HCT116 (cell line): ENCODE results near the gene RNF11. TPM values are rescaled to one million over a fixed set of nuclear protein-coding genes. Genes with fewer than 3 reads are reported as not detected.

Experiments
- ATAC-seq: fragments of 200-7000 bp; cut with Tn5 transposase; 2 replicates; pipeline ENCODE4 v1.9.1; 2020; ENCODE audit warnings: mild to moderate bottlenecking, moderate library complexity
- BruUV-seq: library from RNA; stranded (reverse); fragments of 400-500 nt; replicated peaks from 2 replicates; lab custom pipeline; 2021; lab: Mats Ljungman, UMichigan
- CTCF ChIA-PET: fragments of 300-600 bp; sonication (Branson Sonifier 250); formaldehyde crosslinking; loops from one replicate; lab custom pipeline; 2021; ENCODE audit warnings: antibody characterized with exemption; lab: Charles Lee
- POLR2A ChIA-PET: fragments of 300-600, 350-600 bp; sonication (Branson Sonifier 250); formaldehyde crosslinking; loops from one replicate; lab custom pipeline; 2021; ENCODE audit warnings: antibody characterized with exemption; lab: Charles Lee
- RAD21 ChIA-PET, 2 experiments: fragments of 300-600 bp; sonication (Branson Sonifier 250); formaldehyde crosslinking; loops; one replicate each; lab custom pipeline; 2023; ENCODE audit warnings: low total read pairs in 2 of 2; ENCODE audit not compliant: uncharacterized antibody in 2 of 2, unreplicated experiment in 2 of 2, low non-redundant PET in 1 of 2; lab: Charles Lee
- DNase-seq: peaks from one replicate; pipeline ENCODE4 v3.0.0-alpha.2; 2010; ENCODE audit warnings: low read depth, low spot score
- H2AFZ ChIP-seq: fragments of 200-600 bp; shearing (Covaris generic), sonication (generic); 2 replicates; pipeline ENCODE4 v1.6.1; 2017; ENCODE audit warnings: low read depth, mixed run types, mixed read lengths, antibody characterized with exemption, low read length; ENCODE audit not compliant: poor library complexity, severe bottlenecking
- H3K27ac ChIP-seq: 2 replicates; pipeline ENCODE4 v1.5.1; 2012; ENCODE audit warnings: low read depth, low read length
- H3K27me3 ChIP-seq: fragments of 200-600 bp; sonication (generic); 2 replicates; pipeline ENCODE4 v1.6.1; 2016; ENCODE audit warnings: mixed run types, low read length, mixed read lengths; ENCODE audit not compliant: insufficient read depth
- H3K36me3 ChIP-seq, 2 experiments: fragments of 200-500 bp in 1 of 2; fragments of 200-600 bp in 1 of 2; sonication (Bioruptor generic) in 1 of 2; sonication (generic) in 1 of 2; 2 replicates each; pipeline versions ENCODE4 v1.5.1 to v1.6.1; 2014 to 2016; ENCODE audit warnings: low read length in 2 of 2, inconsistent platforms in 1 of 2, mixed read lengths in 1 of 2, mixed run types in 1 of 2; ENCODE audit not compliant: insufficient read depth in 2 of 2, control insufficient read depth in 1 of 2
- H3K4me1 ChIP-seq, 2 experiments: fragments of 200-600 bp in 1 of 2; sonication (generic) in 1 of 2; 2 replicates each; pipeline versions ENCODE4 v1.5.1 to v1.6.1; 2012 to 2017; ENCODE audit warnings: low read length in 2 of 2, inconsistent platforms in 1 of 2, mild to moderate bottlenecking in 1 of 2, mixed read lengths in 1 of 2, mixed run types in 1 of 2, moderate library complexity in 1 of 2; ENCODE audit not compliant: insufficient read depth in 2 of 2, control insufficient read depth in 1 of 2
- H3K4me2 ChIP-seq: fragments of 200-600 bp; sonication (generic); 2 replicates; pipeline ENCODE4 v1.6.1; 2017; ENCODE audit warnings: mixed run types, low read length, mixed read lengths
- H3K4me3 ChIP-seq, 2 experiments: fragments of 200-600 bp in 1 of 2; sonication (generic) in 1 of 2; replicated peaks in 1 of 2; 2 replicates each; pipeline ENCODE4 v1.5.1; 2011 to 2016; ENCODE audit warnings: low read length in 2 of 2, control low read depth in 1 of 2, low read depth in 1 of 2, mild to moderate bottlenecking in 1 of 2, mixed read lengths in 1 of 2, mixed run types in 1 of 2
- H3K79me2 ChIP-seq: fragments of 200-600 bp; sonication (generic); 2 replicates; pipeline ENCODE4 v1.6.1; 2017; ENCODE audit warnings: mild to moderate bottlenecking, mixed run types, low read length, moderate library complexity, mixed read lengths; ENCODE audit not compliant: insufficient read depth
- H3K9ac ChIP-seq: fragments of 200-600 bp; sonication (generic); 2 replicates; pipeline ENCODE4 v1.6.1; 2016; ENCODE audit warnings: low read length, mixed read lengths
- H3K9me2 ChIP-seq: fragments of 200-600 bp; sonication (generic), shearing (Covaris generic); 2 replicates; pipeline ENCODE4 v1.6.1; 2017; ENCODE audit warnings: mixed run types, mild to moderate bottlenecking, moderate library complexity; ENCODE audit not compliant: insufficient read depth
- H3K9me3 ChIP-seq, 2 experiments: fragments of 200-500 bp in 1 of 2; fragments of 200-600 bp in 1 of 2; sonication (Bioruptor generic) in 1 of 2; sonication (generic) in 1 of 2; 2 replicates each; pipeline ENCODE4 v1.6.1; 2014 to 2017; ENCODE audit warnings: low read length in 2 of 2, mixed read lengths in 2 of 2, inconsistent platforms in 1 of 2, low read depth in 1 of 2, mild to moderate bottlenecking in 1 of 2, mixed run types in 1 of 2, moderate library complexity in 1 of 2; ENCODE audit not compliant: control insufficient read depth in 1 of 2, insufficient read depth in 1 of 2
- H4K20me1 ChIP-seq: fragments of 200-600 bp; sonication (generic), shearing (Covaris generic); 2 replicates; pipeline ENCODE4 v1.6.1; 2017; ENCODE audit warnings: mixed run types, mild to moderate bottlenecking, moderate library complexity; ENCODE audit not compliant: insufficient read depth
- EGR1 ChIP-seq: IDR thresholded peaks from 2 replicates; pipeline ENCODE4 v1.6.1; 2012; ENCODE audit warnings: low read depth
- EZH2phosphoT487 ChIP-seq: fragments of 200-600 bp; IDR thresholded peaks from 2 replicates; pipeline ENCODE4 v1.6.1; 2018; ENCODE audit warnings: antibody characterized with exemption, borderline replicate concordance
- JUND ChIP-seq: IDR thresholded peaks from 2 replicates; pipeline ENCODE4 v1.6.1; 2012
- POLR2A ChIP-seq: IDR thresholded peaks from 2 replicates; pipeline ENCODE4 v1.7.0; 2011; ENCODE audit warnings: borderline replicate concordance; ENCODE audit not compliant: insufficient read depth, insufficient read length; ENCODE audit errors: extremely low read depth
- RAD21 ChIP-seq: IDR thresholded peaks from 2 replicates; pipeline ENCODE4 v1.6.1; 2012; ENCODE audit warnings: low read depth, mild to moderate bottlenecking
- TCF7L2 ChIP-seq: IDR thresholded peaks from 2 replicates; pipeline ENCODE4 v1.7.0; 2011; ENCODE audit warnings: borderline replicate concordance, inconsistent platforms; ENCODE audit not compliant: insufficient read depth, insufficient read length; ENCODE audit errors: extremely low read depth
- ZFX ChIP-seq: fragments of 450-650 bp; IDR thresholded peaks from 2 replicates; pipeline ENCODE4 v1.6.1; 2017
- ZNF274 ChIP-seq: fragments of 200-500 bp; sonication (Bioruptor generic); IDR thresholded peaks from 2 replicates; pipeline ENCODE4 v1.6.1; 2014; ENCODE audit warnings: mild to moderate bottlenecking, low read depth, low read length, inconsistent platforms
- intact Hi-C: fragments of 100-400 bp; cut with micrococcal nuclease; formaldehyde crosslinking; loops from 2 replicates; pipeline ENCODE4 v1.10.0; 2022
- total RNA-seq: library from RNA; stranded (reverse); gene quantifications from one replicate; pipeline ENCODE4 v1.2.1, GENCODE V29; 2021; ENCODE audit not compliant: unreplicated experiment
- TF ChIP-seq, protein P1 (sequence below): IDR thresholded peaks from 2 replicates; pipeline ENCODE4 v1.6.1; 2012
- TF ChIP-seq, protein P2 (sequence below), 3 experiments: fragments of 200-600 bp in 1 of 3; sonication (generic) in 1 of 3; IDR thresholded peaks in 2 of 3; conservative IDR thresholded peaks in 1 of 3; 2 replicates each; pipeline ENCODE4 v1.5.1; 2012 to 2017; ENCODE audit warnings: low read depth in 2 of 3, low read length in 2 of 3, antibody characterized with exemption in 1 of 3, borderline replicate concordance in 1 of 3, control low read depth in 1 of 3, mild to moderate bottlenecking in 1 of 3, mixed read lengths in 1 of 3, mixed run types in 1 of 3, moderate library complexity in 1 of 3; ENCODE audit not compliant: insufficient read depth in 1 of 3
- TF ChIP-seq, protein P3 (sequence below): IDR thresholded peaks from 2 replicates; pipeline ENCODE4 v1.6.1; 2012; ENCODE audit warnings: low read depth

Gene RNF11
- total RNA-seq, 1 experiment from 2014 or later: 60.9 TPM

- peaks cover 17 to 35% of the 10 kb centered on the region in 2 experiments for H3K4me1 ChIP-seq
- BruUV-seq: no TSS peak
- no peak overlapping the region for H3K9ac ChIP-seq
- no peaks in the 10 kb centered on the region for H3K27me3 ChIP-seq
- no peaks in the 10 kb centered on the region for H3K9me3 ChIP-seq
- no peak overlapping the region for H3K27ac ChIP-seq
- peaks cover 49% of the 10 kb centered on the region for H3K79me2 ChIP-seq
- TF ChIP-seq, protein P1, sequence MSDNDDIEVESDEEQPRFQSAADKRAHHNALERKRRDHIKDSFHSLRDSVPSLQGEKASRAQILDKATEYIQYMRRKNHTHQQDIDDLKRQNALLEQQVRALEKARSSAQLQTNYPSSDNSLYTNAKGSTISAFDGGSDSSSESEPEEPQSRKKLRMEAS: no peak
- TF ChIP-seq POLR2A: no peak
- TF ChIP-seq TCF7L2: no peak
- no peak for TF ChIP-seq ZFX
- no peak for TF ChIP-seq EZH2phosphoT487
- no peak for TF ChIP-seq ZNF274
- no peak for TF ChIP-seq RAD21
- no peak for TF ChIP-seq EGR1
- TF ChIP-seq JUND: no peak
- TF ChIP-seq, protein P2, sequence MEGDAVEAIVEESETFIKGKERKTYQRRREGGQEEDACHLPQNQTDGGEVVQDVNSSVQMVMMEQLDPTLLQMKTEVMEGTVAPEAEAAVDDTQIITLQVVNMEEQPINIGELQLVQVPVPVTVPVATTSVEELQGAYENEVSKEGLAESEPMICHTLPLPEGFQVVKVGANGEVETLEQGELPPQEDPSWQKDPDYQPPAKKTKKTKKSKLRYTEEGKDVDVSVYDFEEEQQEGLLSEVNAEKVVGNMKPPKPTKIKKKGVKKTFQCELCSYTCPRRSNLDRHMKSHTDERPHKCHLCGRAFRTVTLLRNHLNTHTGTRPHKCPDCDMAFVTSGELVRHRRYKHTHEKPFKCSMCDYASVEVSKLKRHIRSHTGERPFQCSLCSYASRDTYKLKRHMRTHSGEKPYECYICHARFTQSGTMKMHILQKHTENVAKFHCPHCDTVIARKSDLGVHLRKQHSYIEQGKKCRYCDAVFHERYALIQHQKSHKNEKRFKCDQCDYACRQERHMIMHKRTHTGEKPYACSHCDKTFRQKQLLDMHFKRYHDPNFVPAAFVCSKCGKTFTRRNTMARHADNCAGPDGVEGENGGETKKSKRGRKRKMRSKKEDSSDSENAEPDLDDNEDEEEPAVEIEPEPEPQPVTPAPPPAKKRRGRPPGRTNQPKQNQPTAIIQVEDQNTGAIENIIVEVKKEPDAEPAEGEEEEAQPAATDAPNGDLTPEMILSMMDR (IDR thresholded peaks at IDR 0.05 in 2 of 3, conservative IDR thresholded peaks at IDR 0.05 in 1 of 3; ENCODE audit: borderline replicate concordance in 1 of 3, insufficient read depth in 1 of 3, low read depth in 2 of 3, low read length in 2 of 3): no peak
- TF ChIP-seq, protein P3, sequence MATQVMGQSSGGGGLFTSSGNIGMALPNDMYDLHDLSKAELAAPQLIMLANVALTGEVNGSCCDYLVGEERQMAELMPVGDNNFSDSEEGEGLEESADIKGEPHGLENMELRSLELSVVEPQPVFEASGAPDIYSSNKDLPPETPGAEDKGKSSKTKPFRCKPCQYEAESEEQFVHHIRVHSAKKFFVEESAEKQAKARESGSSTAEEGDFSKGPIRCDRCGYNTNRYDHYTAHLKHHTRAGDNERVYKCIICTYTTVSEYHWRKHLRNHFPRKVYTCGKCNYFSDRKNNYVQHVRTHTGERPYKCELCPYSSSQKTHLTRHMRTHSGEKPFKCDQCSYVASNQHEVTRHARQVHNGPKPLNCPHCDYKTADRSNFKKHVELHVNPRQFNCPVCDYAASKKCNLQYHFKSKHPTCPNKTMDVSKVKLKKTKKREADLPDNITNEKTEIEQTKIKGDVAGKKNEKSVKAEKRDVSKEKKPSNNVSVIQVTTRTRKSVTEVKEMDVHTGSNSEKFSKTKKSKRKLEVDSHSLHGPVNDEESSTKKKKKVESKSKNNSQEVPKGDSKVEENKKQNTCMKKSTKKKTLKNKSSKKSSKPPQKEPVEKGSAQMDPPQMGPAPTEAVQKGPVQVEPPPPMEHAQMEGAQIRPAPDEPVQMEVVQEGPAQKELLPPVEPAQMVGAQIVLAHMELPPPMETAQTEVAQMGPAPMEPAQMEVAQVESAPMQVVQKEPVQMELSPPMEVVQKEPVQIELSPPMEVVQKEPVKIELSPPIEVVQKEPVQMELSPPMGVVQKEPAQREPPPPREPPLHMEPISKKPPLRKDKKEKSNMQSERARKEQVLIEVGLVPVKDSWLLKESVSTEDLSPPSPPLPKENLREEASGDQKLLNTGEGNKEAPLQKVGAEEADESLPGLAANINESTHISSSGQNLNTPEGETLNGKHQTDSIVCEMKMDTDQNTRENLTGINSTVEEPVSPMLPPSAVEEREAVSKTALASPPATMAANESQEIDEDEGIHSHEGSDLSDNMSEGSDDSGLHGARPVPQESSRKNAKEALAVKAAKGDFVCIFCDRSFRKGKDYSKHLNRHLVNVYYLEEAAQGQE: no peak
- ChIA-PET POLR2A (no interaction called here), CTCF (no interaction called here), RAD21 (no interaction called here)
- H2AFZ ChIP-seq: no peak overlapping the region
- no peak overlapping the region for H3K4me3 ChIP-seq
- ATAC-seq (no peak), DNase-seq (no peak)
- H4K20me1 ChIP-seq: peaks cover 7% of the 10 kb centered on the region; the same call in 1 of the 2 replicates
- intact Hi-C loops: no loop called here
- peaks cover 0 to 11% of the 10 kb centered on the region in 2 experiments; a peak in 2 of 4 replicates for H3K36me3 ChIP-seq
- H3K4me2 ChIP-seq: no peak overlapping the region
- no peaks in the 10 kb centered on the region for H3K9me2 ChIP-seq
These were observed 32.6 kb downstream of the RNF11 start for GRCh38 chr1:51268634-51269033.
